H9 (cell line): ENCODE measurements around the gene CD300LG. TPM values are rescaled to one million over a fixed set of nuclear protein-coding genes. Genes with fewer than 3 reads are reported as not detected.

Experiments
- DNase-seq: peaks from one replicate; pipeline ENCODE4 v3.0.0-alpha.2; 2017
- H2AFZ ChIP-seq: one replicate; pipeline ENCODE4 v1.6.1; 2013; ENCODE audit warnings: mild to moderate bottlenecking, low read length, control low read depth, moderate library complexity
- H2AK5ac ChIP-seq: 2 replicates; pipeline ENCODE4 v1.6.1; 2013; ENCODE audit warnings: low read length, control low read depth, mixed read lengths; ENCODE audit not compliant: insufficient read length
- H2BK120ac ChIP-seq: one replicate; pipeline ENCODE4 v1.6.1; 2013; ENCODE audit warnings: low read depth, mild to moderate bottlenecking, low read length, control low read depth, inconsistent platforms; ENCODE audit not compliant: poor library complexity, severe bottlenecking
- H2BK12ac ChIP-seq: 2 replicates; pipeline ENCODE4 v1.6.1; 2013; ENCODE audit warnings: low read length, control low read depth, mixed read lengths, low read depth; ENCODE audit not compliant: insufficient read length
- H2BK15ac ChIP-seq: 2 replicates; pipeline ENCODE4 v1.6.1; 2013; ENCODE audit warnings: low read depth, low read length, control low read depth
- H2BK20ac ChIP-seq: one replicate; pipeline ENCODE4 v1.6.1; 2013; ENCODE audit warnings: low read depth, mild to moderate bottlenecking, low read length, control low read depth, inconsistent platforms; ENCODE audit not compliant: poor library complexity, severe bottlenecking
- H2BK5ac ChIP-seq: 2 replicates; pipeline ENCODE4 v1.6.1; 2013; ENCODE audit warnings: low read length, control low read depth, mixed read lengths; ENCODE audit not compliant: insufficient read length
- H3K14ac ChIP-seq: 2 replicates; pipeline ENCODE4 v1.6.1; 2013; ENCODE audit warnings: low read length, control low read depth; ENCODE audit not compliant: insufficient read depth
- H3K18ac ChIP-seq: 2 replicates; pipeline ENCODE4 v1.6.1; 2013; ENCODE audit warnings: low read depth, mild to moderate bottlenecking, mixed read lengths, low read length, control low read depth; ENCODE audit not compliant: insufficient read length
- H3K23ac ChIP-seq: 2 replicates; pipeline ENCODE4 v1.6.1; 2013; ENCODE audit warnings: low read length, control low read depth, mixed read lengths, low read depth; ENCODE audit not compliant: insufficient read length
- H3K23me2 ChIP-seq: 2 replicates; pipeline ENCODE4 v1.6.1; 2013; ENCODE audit warnings: low read depth, mild to moderate bottlenecking, mixed read lengths, low read length, control low read depth; ENCODE audit not compliant: insufficient read length, poor library complexity, severe bottlenecking
- H3K27ac ChIP-seq: 2 replicates; pipeline ENCODE4 v1.5.1; 2013; ENCODE audit warnings: low read length, control low read depth, mixed read lengths, low read depth; ENCODE audit not compliant: insufficient read length
- H3K27me3 ChIP-seq: 2 replicates; pipeline ENCODE4 v1.6.1; 2013; ENCODE audit warnings: low read length, control low read depth, inconsistent platforms; ENCODE audit not compliant: insufficient read depth
- H3K4ac ChIP-seq: 2 replicates; pipeline ENCODE4 v1.6.1; 2013; ENCODE audit warnings: low read depth, mild to moderate bottlenecking, control low read depth, inconsistent platforms, low read length, moderate library complexity
- H3K4me1 ChIP-seq: 2 replicates; pipeline ENCODE4 v1.6.1; 2013; ENCODE audit warnings: low read length, control low read depth, inconsistent platforms; ENCODE audit not compliant: insufficient read depth
- H3K4me2 ChIP-seq: 2 replicates; pipeline ENCODE4 v1.6.1; 2013; ENCODE audit warnings: low read length, control low read depth, mixed read lengths; ENCODE audit not compliant: insufficient read length, insufficient read depth
- H3K56ac ChIP-seq: 2 replicates; pipeline ENCODE4 v1.6.1; 2013; ENCODE audit warnings: low read depth, mild to moderate bottlenecking, mixed read lengths, low read length, control low read depth; ENCODE audit not compliant: insufficient read length
- H3K79me1 ChIP-seq: 2 replicates; pipeline ENCODE4 v1.6.1; 2013; ENCODE audit warnings: low read depth, mild to moderate bottlenecking, moderate library complexity, low read length, control low read depth, inconsistent platforms; ENCODE audit not compliant: insufficient read depth, poor library complexity, severe bottlenecking
- H3K79me2 ChIP-seq: 2 replicates; pipeline ENCODE4 v1.6.1; 2013; ENCODE audit warnings: low read length, control low read depth, inconsistent platforms; ENCODE audit not compliant: insufficient read depth
- H3K9ac ChIP-seq: 2 replicates; pipeline ENCODE4 v1.6.1; 2013; ENCODE audit warnings: low read length, control low read depth, mixed read lengths; ENCODE audit not compliant: insufficient read length; ENCODE audit errors: extremely low read depth
- H3K9me3 ChIP-seq: one replicate; pipeline ENCODE4 v1.6.1; 2013; ENCODE audit warnings: low read depth, low read length, inconsistent platforms; ENCODE audit not compliant: control insufficient read depth
- H3T11ph ChIP-seq: one replicate; pipeline ENCODE4 v1.6.1; 2013; ENCODE audit warnings: mild to moderate bottlenecking, low read length, control low read depth, inconsistent platforms
- H4K20me1 ChIP-seq: one replicate; pipeline ENCODE4 v1.6.1; 2013; ENCODE audit not compliant: control insufficient read depth, insufficient read length, insufficient read depth
- H4K5ac ChIP-seq: 2 replicates; pipeline ENCODE4 v1.6.1; 2013; ENCODE audit warnings: low read depth, mild to moderate bottlenecking, mixed read lengths, low read length, control low read depth; ENCODE audit not compliant: insufficient read length
- H4K8ac ChIP-seq: replicated peaks from 2 replicates; pipeline ENCODE4 v1.6.1; 2013; ENCODE audit warnings: low read length, control low read depth, mixed read lengths, low read depth; ENCODE audit not compliant: insufficient read length
- H4K91ac ChIP-seq: 2 replicates; pipeline ENCODE4 v1.6.1; 2013; ENCODE audit warnings: low read depth, mild to moderate bottlenecking, moderate library complexity, mixed read lengths, low read length, control low read depth; ENCODE audit not compliant: insufficient read length
- H3K27ac Mint-ChIP-seq, 3 experiments: 2 replicates in 2 of 3; 3 replicates in 1 of 3; pipeline ENCODE4 v1.8.0; 2020 to 2021; ENCODE audit warnings: mixed read lengths in 3 of 3, mild to moderate bottlenecking in 1 of 3, moderate library complexity in 1 of 3
- H3K27me3 Mint-ChIP-seq: 2 replicates; pipeline ENCODE4 v1.8.0; 2021; ENCODE audit warnings: low read depth, mild to moderate bottlenecking, moderate library complexity, mixed read lengths
- H3K36me3 Mint-ChIP-seq, 3 experiments: 2 replicates in 2 of 3; 3 replicates in 1 of 3; pipeline ENCODE4 v1.8.0; 2020 to 2021; ENCODE audit warnings: low read depth in 3 of 3, mixed read lengths in 3 of 3; ENCODE audit not compliant: insufficient read depth in 1 of 3
- H3K4me1 Mint-ChIP-seq, 2 experiments: 2 replicates each; pipeline ENCODE4 v1.8.0; 2020; ENCODE audit warnings: mixed read lengths in 2 of 2
- H3K4me3 Mint-ChIP-seq, 2 experiments: 2 replicates in 1 of 2; 3 replicates in 1 of 2; pipeline ENCODE4 v1.8.0; 2020 to 2021; ENCODE audit warnings: mild to moderate bottlenecking in 2 of 2, mixed read lengths in 2 of 2, moderate library complexity in 1 of 2
- H3K9me3 Mint-ChIP-seq, 2 experiments: 2 replicates in 1 of 2; 3 replicates in 1 of 2; pipeline ENCODE4 v1.8.0; 2020; ENCODE audit warnings: mild to moderate bottlenecking in 2 of 2, mixed read lengths in 2 of 2, moderate library complexity in 1 of 2
- CTCF ChIP-seq: fragments of 200-600 bp; sonication (generic); conservative IDR thresholded peaks from 3 replicates; pipeline ENCODE4 v1.8.0; 2021; ENCODE audit warnings: antibody characterized with exemption, mild to moderate bottlenecking
- WGBS: extraction: QIAGEN DNeasy Blood & Tissue Kit; methylation state at CpG from one replicate; pipeline ENCODE4 v1.1.7; 2013; ENCODE audit warnings: missing lambda C conversion rate, low lambda C conversion rate, mixed read lengths; ENCODE audit not compliant: insufficient read length; ENCODE audit errors: extremely low coverage; 5-methylcytosine and 5-hydroxymethylcytosine counted together
- total RNA-seq: library from RNA; stranded (reverse); gene quantifications from 2 replicates; pipeline ENCODE4 v1.2.1, GENCODE V29; 2021

The CD300LG gene
- total RNA-seq, 1 experiment from 2014 or later: not detected

- H4K91ac ChIP-seq: no peak overlapping the region
- no peaks in the 10 kb centered on the region for H3K36me3 Mint-ChIP-seq
Observed at GRCh38 chr17:43912635-43913304, 65.8 kb downstream of the CD300LG start.

More at GRCh38 chr17:43912635-43913304, 65.8 kb downstream of the CD300LG start:
- no peak overlapping the region for H3T11ph ChIP-seq
- Mint-ChIP-seq H3K27ac (no peak overlapping the region), H3K27me3 (peaks cover 56% of the 10 kb centered on the region), H3K4me1 (peaks cover 16 to 17% of the 10 kb centered on the region in 2 experiments), H3K9me3 (peaks cover 0 to 5% of the 10 kb centered on the region in 2 experiments; a peak in 4 of 5 replicates), H3K4me3 (no peak overlapping the region)
- H2BK120ac ChIP-seq: no peak overlapping the region
- H2BK20ac ChIP-seq: no peak overlapping the region
- H2AK5ac ChIP-seq: no peak overlapping the region
- H4K20me1 ChIP-seq: no peaks in the 10 kb centered on the region
- peaks cover 7% of the 10 kb centered on the region for H3K23me2 ChIP-seq
- no peak overlapping the region for H3K14ac ChIP-seq
- WGBS: 100% methylated on average over 1 of the region's 4 CpGs
- no peaks in the 10 kb centered on the region for H3K4me1 ChIP-seq
- H2BK15ac ChIP-seq: no peak overlapping the region
- no peaks in the 10 kb centered on the region for H3K9me3 ChIP-seq
- no peak overlapping the region for H2BK5ac ChIP-seq
- H3K18ac ChIP-seq: no peak overlapping the region
- TF ChIP-seq CTCF: no peak
- H4K5ac ChIP-seq: no peak overlapping the region
- no peaks in the 10 kb centered on the region for H3K79me2 ChIP-seq
- no peaks in the 10 kb centered on the region; the same call in 1 of the 2 replicates for H3K27me3 ChIP-seq
- H4K8ac ChIP-seq: no peak overlapping the region
- H3K56ac ChIP-seq: no peak overlapping the region
- H3K27ac ChIP-seq: no peak overlapping the region
- no peak overlapping the region for H3K9ac ChIP-seq
- no peak overlapping the region for H3K4ac ChIP-seq
- no peak overlapping the region for H2AFZ ChIP-seq
- H3K4me2 ChIP-seq: no peak overlapping the region
- no peak for DNase-seq
- no peaks in the 10 kb centered on the region for H3K79me1 ChIP-seq
- H2BK12ac ChIP-seq: no peak overlapping the region
- no peak overlapping the region for H3K23ac ChIP-seq

Other genes with a start within 250 kb of the CD300LG start
- gene MEOX1, start 185.3 kb upstream of the CD300LG start, total RNA-seq: not detected in 2 replicates
- not detected in 2 replicates for gene SOST, start 88.4 kb upstream of the CD300LG start, total RNA-seq
- gene DUSP3, start 68.2 kb upstream of the CD300LG start, total RNA-seq: 16.9 and 17.6 TPM in 2 replicates
- gene CFAP97D1, start 66.7 kb upstream of the CD300LG start, total RNA-seq: not detected in 2 replicates
- gene MPP3, start 14.0 kb upstream of the CD300LG start, total RNA-seq: 5.7 and 6.9 TPM in 2 replicates
- 16.3 and 17.9 TPM in 2 replicates for gene MPP2, start 60.4 kb downstream of the CD300LG start, total RNA-seq
- 0.59 TPM in 1 of 2 replicates, not detected in the other for gene PPY, start 95.3 kb downstream of the CD300LG start, total RNA-seq
- 1.7 and 2.0 TPM in 2 replicates for gene PYY, start 106.8 kb downstream of the CD300LG start, total RNA-seq
- gene NAGS, start 157.4 kb downstream of the CD300LG start, total RNA-seq: 3.7 and 4.1 TPM in 2 replicates
- 18.6 and 21.1 TPM in 2 replicates for gene TMEM101, start 167.8 kb downstream of the CD300LG start, total RNA-seq
- 128 TPM in 2 replicates for gene LSM12, start 219.5 kb downstream of the CD300LG start, total RNA-seq
- 105 and 109 TPM in 2 replicates for gene G6PC3, start 223.6 kb downstream of the CD300LG start, total RNA-seq